Osteocyte (in vitro differentiated cells): ENCODE measurements around the gene MS4A15. TPM values are rescaled to one million over a fixed set of nuclear protein-coding genes. Genes with fewer than 3 reads are reported as not detected.

Experiments used
- DNase-seq: peaks from one replicate; pipeline ENCODE4 v3.0.0; 2021; ENCODE audit warnings: mixed read lengths; ENCODE audit not compliant: unreplicated experiment; ENCODE audit errors: extremely low spot score
- H3K27ac Mint-ChIP-seq: one replicate; pipeline ENCODE4 v1.8.0; 2021; ENCODE audit warnings: mild to moderate bottlenecking, mixed read lengths; ENCODE audit not compliant: unreplicated experiment
- H3K27me3 Mint-ChIP-seq: one replicate; pipeline ENCODE4 v1.8.0; 2021; ENCODE audit warnings: mixed read lengths; ENCODE audit not compliant: unreplicated experiment
- H3K36me3 Mint-ChIP-seq: one replicate; pipeline ENCODE4 v1.8.0; 2021; ENCODE audit warnings: mixed read lengths; ENCODE audit not compliant: unreplicated experiment
- H3K4me1 Mint-ChIP-seq: one replicate; pipeline ENCODE4 v1.8.0; 2021; ENCODE audit warnings: mixed read lengths; ENCODE audit not compliant: unreplicated experiment
- H3K4me3 Mint-ChIP-seq: one replicate; pipeline ENCODE4 v1.8.0; 2021; ENCODE audit warnings: mild to moderate bottlenecking, moderate library complexity, mixed read lengths; ENCODE audit not compliant: unreplicated experiment
- H3K9me3 Mint-ChIP-seq: one replicate; pipeline ENCODE4 v1.8.0; 2021; ENCODE audit warnings: mixed read lengths; ENCODE audit not compliant: unreplicated experiment
- CTCF ChIP-seq: fragments of 200-600 bp; sonication (generic); IDR thresholded peaks from 2 replicates; pipeline ENCODE4 v1.5.0; 2021; ENCODE audit warnings: antibody characterized with exemption, mild to moderate bottlenecking, moderate library complexity
- total RNA-seq: library from RNA; stranded (reverse); gene quantifications from 2 replicates; pipeline ENCODE4 v1.2.1, GENCODE V29; 2021

MS4A15 gene
- total RNA-seq, 1 donor from 2014 or later = not detected

GRCh38 chr11:60725592-60725991 is 31.1 kb upstream of the MS4A15 start:
- Mint-ChIP-seq H3K27ac (no peak overlapping the region), H3K27me3 (peaks cover 19% of the 10 kb centered on the region), H3K4me3 (no peak overlapping the region), H3K36me3 (no peaks in the 10 kb centered on the region), H3K4me1 (no peaks in the 10 kb centered on the region), H3K9me3 (no peaks in the 10 kb centered on the region)
- no peak for DNase-seq
- TF ChIP-seq CTCF = no peak

GRCh38 chr11:60731586-60731985 is 25.1 kb upstream of the MS4A15 start:
- no peak for TF ChIP-seq CTCF
- H3K27me3 Mint-ChIP-seq = peaks cover 18% of the 10 kb centered on the region
- H3K9me3 Mint-ChIP-seq = no peaks in the 10 kb centered on the region
- no peak overlapping the region for H3K27ac Mint-ChIP-seq
- no peaks in the 10 kb centered on the region for H3K4me1 Mint-ChIP-seq
- H3K4me3 Mint-ChIP-seq = no peak overlapping the region
- H3K36me3 Mint-ChIP-seq = no peaks in the 10 kb centered on the region
- DNase-seq = no peak

DNA sequence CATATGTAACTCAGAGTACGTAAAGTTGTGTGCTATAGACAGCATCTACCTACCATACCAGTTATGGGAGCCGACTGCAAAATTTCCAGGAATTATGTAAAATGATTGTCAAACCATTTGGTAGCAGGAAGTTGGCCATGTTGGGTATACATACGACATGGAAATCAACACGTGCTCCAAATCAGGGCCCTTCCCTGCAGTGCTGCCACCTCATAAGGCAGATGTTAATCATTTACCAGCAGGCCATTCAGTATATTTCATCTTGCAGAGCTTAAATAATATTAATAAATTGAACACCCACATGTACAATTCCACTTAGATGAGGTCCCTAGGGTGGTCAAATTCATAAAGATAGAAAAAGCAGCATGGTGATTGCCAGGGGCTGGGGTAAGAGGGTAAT is 22.4 kb upstream of the MS4A15 start:
- H3K27ac Mint-ChIP-seq = no peak overlapping the region
- H3K4me1 Mint-ChIP-seq = no peaks in the 10 kb centered on the region
- DNase-seq = no peak
- H3K4me3 Mint-ChIP-seq = no peak overlapping the region
- no peaks in the 10 kb centered on the region for H3K9me3 Mint-ChIP-seq
- H3K36me3 Mint-ChIP-seq = no peaks in the 10 kb centered on the region
- no peak for TF ChIP-seq CTCF
- H3K27me3 Mint-ChIP-seq = peaks cover 18% of the 10 kb centered on the region

GRCh38 chr11:60739114-60739513 is 17.6 kb upstream of the MS4A15 start:
- Mint-ChIP-seq H3K36me3 (no peaks in the 10 kb centered on the region), H3K4me1 (no peaks in the 10 kb centered on the region), H3K4me3 (no peak overlapping the region)

GRCh38 chr11:60740573-60740972 is 16.1 kb upstream of the MS4A15 start:
- no peak overlapping the region for H3K4me3 Mint-ChIP-seq

More at GRCh38 chr11:60739114-60739513, 17.6 kb upstream of the MS4A15 start:
- DNase-seq = no peak
- peaks cover 6% of the 10 kb centered on the region for H3K9me3 Mint-ChIP-seq
- TF ChIP-seq CTCF = no peak
- H3K27ac Mint-ChIP-seq = no peak overlapping the region
- peaks cover 10% of the 10 kb centered on the region for H3K27me3 Mint-ChIP-seq

More at GRCh38 chr11:60740573-60740972, 16.1 kb upstream of the MS4A15 start:
- H3K9me3 Mint-ChIP-seq = peaks cover 6% of the 10 kb centered on the region
- H3K27me3 Mint-ChIP-seq = peaks cover 15% of the 10 kb centered on the region
- no peak for TF ChIP-seq CTCF
- no peak overlapping the region for H3K27ac Mint-ChIP-seq
- no peak for DNase-seq
- no peaks in the 10 kb centered on the region for H3K4me1 Mint-ChIP-seq
- no peaks in the 10 kb centered on the region for H3K36me3 Mint-ChIP-seq
